ENCODE measurements around the gene CDC20B. TPM values are rescaled to one million over a fixed set of nuclear protein-coding genes. Genes with fewer than 3 reads are reported as not detected.

CDC20B gene
- total RNA-seq, 1 donor from 2014 or later, result not detected

DNA sequence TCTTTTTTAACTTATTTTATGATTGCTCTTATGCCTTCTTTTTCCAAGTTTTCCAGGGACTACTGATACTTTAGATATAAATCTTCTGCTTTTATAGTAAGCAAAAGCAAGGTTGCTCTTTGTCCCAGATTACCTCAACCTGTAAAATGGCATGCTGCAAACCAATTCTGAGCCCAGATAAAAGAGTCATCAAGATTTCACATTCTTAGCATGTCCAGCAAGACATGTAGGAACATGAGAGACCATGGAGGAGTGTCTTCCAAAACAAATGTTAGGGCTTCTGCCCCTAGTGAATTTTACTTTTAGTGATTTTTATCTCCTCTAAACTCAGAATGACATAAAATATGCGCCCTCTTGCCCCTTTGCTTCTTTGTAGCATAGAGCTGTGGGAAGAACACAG is 7.0 kb upstream of the CDC20B start:
- peaks cover 10% of the 10 kb centered on the region for H3K27me3 ChIP-seq (ENCODE audit: control insufficient read depth, insufficient read depth, low read length)

DNA sequence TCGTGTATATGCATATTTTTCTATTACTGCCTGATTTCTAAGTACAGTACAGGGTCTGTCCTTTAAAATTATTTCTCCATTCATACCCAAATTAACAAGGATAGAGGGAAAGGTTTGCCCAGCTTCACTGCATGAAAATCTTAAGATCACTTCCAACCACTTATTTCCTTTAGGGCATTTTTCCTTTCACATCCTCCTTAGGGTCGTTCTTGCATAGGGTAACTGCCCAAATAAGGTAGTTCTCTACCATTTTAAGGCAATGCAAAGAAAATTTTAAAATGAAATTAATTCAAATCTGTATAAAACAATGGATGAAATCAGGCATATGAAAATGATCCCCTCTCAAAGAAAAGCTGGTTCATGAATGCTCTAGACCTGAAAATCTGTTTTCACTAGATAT is 4.1 kb upstream of the CDC20B start:
- Histone ChIP-seq H3K27me3 (ENCODE audit: control insufficient read depth, insufficient read depth, low read length) (peaks cover 15% of the 10 kb centered on the region), H3K4me3 (ENCODE audit: low read depth, low read length) (no peak overlapping the region), H3K36me3 (ENCODE audit: control insufficient read depth, insufficient read depth, low read length) (no peaks in the 10 kb centered on the region)
- DNase-seq (ENCODE audit: low read depth), result no peak
- TF ChIP-seq CTCF (IDR thresholded peaks at IDR 0.05; ENCODE audit: insufficient read depth, low read length, poor library complexity, severe bottlenecking), result no peak

More for the DNA sequence above, 7.0 kb upstream of the CDC20B start:
- no peak for TF ChIP-seq CTCF (IDR thresholded peaks at IDR 0.05; ENCODE audit: insufficient read depth, low read length, poor library complexity, severe bottlenecking)
- Histone ChIP-seq H3K4me3 (ENCODE audit: low read depth, low read length) (no peak overlapping the region), H3K36me3 (ENCODE audit: control insufficient read depth, insufficient read depth, low read length) (no peaks in the 10 kb centered on the region)
- DNase-seq (ENCODE audit: low read depth), result no peak

GRCh38 chr5:55176176-55176818 is 3.3 kb upstream of the CDC20B start:
- TF ChIP-seq CTCF (IDR thresholded peaks at IDR 0.05; ENCODE audit: insufficient read depth, low read length, poor library complexity, severe bottlenecking), result peak; percentile 5

DNA sequence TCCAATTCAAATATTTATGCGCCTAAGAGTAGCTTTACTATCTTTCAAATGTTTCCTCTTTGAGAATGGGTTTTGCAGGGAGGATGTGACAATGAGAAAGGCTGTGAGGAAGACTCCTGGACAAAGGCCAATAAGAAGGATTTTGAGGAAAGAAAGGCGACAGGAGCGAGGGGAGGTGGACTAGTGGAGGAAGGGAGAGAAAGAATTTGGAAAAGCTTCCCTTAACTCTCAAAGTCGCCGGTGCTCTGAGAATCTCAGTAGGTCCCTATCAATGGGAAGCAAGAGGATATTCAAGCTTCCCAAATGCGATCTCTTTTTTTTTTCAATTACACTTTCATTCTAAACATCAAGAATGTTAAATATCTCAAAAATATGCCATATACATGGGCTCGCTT is 2.8 kb upstream of the CDC20B start:
- Histone ChIP-seq H3K36me3 (ENCODE audit: control insufficient read depth, insufficient read depth, low read length) (no peaks in the 10 kb centered on the region), H3K27me3 (ENCODE audit: control insufficient read depth, insufficient read depth, low read length) (peaks cover 15% of the 10 kb centered on the region), H3K4me3 (ENCODE audit: low read depth, low read length) (peak overlapping the region; percentile 14)
- no peak for DNase-seq (ENCODE audit: low read depth)
- TF ChIP-seq CTCF (IDR thresholded peaks at IDR 0.05; ENCODE audit: insufficient read depth, low read length, poor library complexity, severe bottlenecking), result no peak

More at GRCh38 chr5:55176176-55176818, 3.3 kb upstream of the CDC20B start:
- Histone ChIP-seq H3K36me3 (ENCODE audit: control insufficient read depth, insufficient read depth, low read length) (no peaks in the 10 kb centered on the region), H3K4me3 (ENCODE audit: low read depth, low read length) (peak overlapping the region; percentile 14), H3K27me3 (ENCODE audit: control insufficient read depth, insufficient read depth, low read length) (peaks cover 15% of the 10 kb centered on the region)
- DNase-seq (ENCODE audit: low read depth), result no peak

GRCh38 chr5:55173687-55174230 is 782 bp upstream of the CDC20B start:
- no peak for DNase-seq (ENCODE audit: low read depth)
- no peak for TF ChIP-seq CTCF (IDR thresholded peaks at IDR 0.05; ENCODE audit: insufficient read depth, low read length, poor library complexity, severe bottlenecking)
- H3K27me3 ChIP-seq (ENCODE audit: control insufficient read depth, insufficient read depth, low read length), result peaks cover 15% of the 10 kb centered on the region
- no peaks in the 10 kb centered on the region for H3K36me3 ChIP-seq (ENCODE audit: control insufficient read depth, insufficient read depth, low read length)
- peak overlapping the region; percentile 49 for H3K4me3 ChIP-seq (ENCODE audit: low read depth, low read length)

All from kidney epithelial cell (primary cell).